ENCODE data around the gene CHRNA9.

GRCh38 chr4:40349561-40350198, 14.5 kb downstream of the CHRNA9 start:
- TF ChIP-seq POLR2A (IDR thresholded peaks at IDR 0.05) (no peak), CTCF (IDR thresholded peaks at IDR 0.05) (no peak)

All from heart left ventricle (tissue), 13 donors.